ENCODE data around the gene TENM3. TPM values are rescaled to one million over a fixed set of nuclear protein-coding genes. Genes with fewer than 3 reads are reported as not detected.

TENM3 gene
- total RNA-seq, 1 donor from 2014 or later: not detected

- H3K4me3 Mint-ChIP-seq: no peak overlapping the region
- no peaks in the 10 kb centered on the region for H3K9me3 Mint-ChIP-seq
- intact Hi-C loops (cut with micrococcal nuclease): no loop called here
- no peak for DNase-seq (ENCODE audit: low spot score)
- H3K27me3 Mint-ChIP-seq (ENCODE audit: insufficient read depth): peaks cover 2% of the 10 kb centered on the region
- no peaks in the 10 kb centered on the region for H3K36me3 Mint-ChIP-seq (ENCODE audit: low read depth)
- no peak overlapping the region for H3K27ac Mint-ChIP-seq
- H3K4me1 Mint-ChIP-seq (ENCODE audit: low read depth): no peaks in the 10 kb centered on the region
Observed at GRCh38 chr4:182215148-182215547, 28.1 kb upstream of the TENM3 start.

GRCh38 chr4:182216005-182216404 lies 27.2 kb upstream of the TENM3 start:
- no peak overlapping the region for H3K27ac Mint-ChIP-seq

GRCh38 chr4:182219411-182220056 lies 23.7 kb upstream of the TENM3 start:
- DNase-seq (ENCODE audit: low spot score): no peak
- Mint-ChIP-seq H3K36me3 (ENCODE audit: low read depth) (no peaks in the 10 kb centered on the region), H3K27me3 (ENCODE audit: insufficient read depth) (no peaks in the 10 kb centered on the region), H3K4me3 (no peak overlapping the region), H3K4me1 (ENCODE audit: low read depth) (no peaks in the 10 kb centered on the region), H3K9me3 (no peaks in the 10 kb centered on the region), H3K27ac (no peak overlapping the region)
- intact Hi-C loops (cut with micrococcal nuclease): no loop called here

More at GRCh38 chr4:182216005-182216404, 27.2 kb upstream of the TENM3 start:
- Mint-ChIP-seq H3K4me1 (ENCODE audit: low read depth) (no peaks in the 10 kb centered on the region), H3K4me3 (no peak overlapping the region), H3K9me3 (no peaks in the 10 kb centered on the region), H3K27me3 (ENCODE audit: insufficient read depth) (peaks cover 2% of the 10 kb centered on the region), H3K36me3 (ENCODE audit: low read depth) (no peaks in the 10 kb centered on the region)
- intact Hi-C loops (cut with micrococcal nuclease): no loop called here
- DNase-seq (ENCODE audit: low spot score): no peak

GRCh38 chr4:182221987-182222386 lies 21.2 kb upstream of the TENM3 start:
- no peak for DNase-seq (ENCODE audit: low spot score)
- Mint-ChIP-seq H3K36me3 (ENCODE audit: low read depth) (no peaks in the 10 kb centered on the region), H3K27ac (no peak overlapping the region), H3K4me3 (no peak overlapping the region), H3K4me1 (ENCODE audit: low read depth) (no peaks in the 10 kb centered on the region), H3K9me3 (no peaks in the 10 kb centered on the region), H3K27me3 (ENCODE audit: insufficient read depth) (no peaks in the 10 kb centered on the region)
- intact Hi-C loops (cut with micrococcal nuclease): no loop called here

GRCh38 chr4:182222766-182223165 lies 20.4 kb upstream of the TENM3 start:
- intact Hi-C loops (cut with micrococcal nuclease): no loop called here
- H3K4me1 Mint-ChIP-seq (ENCODE audit: low read depth): no peaks in the 10 kb centered on the region
- no peaks in the 10 kb centered on the region for H3K36me3 Mint-ChIP-seq (ENCODE audit: low read depth)
- H3K27ac Mint-ChIP-seq: no peak overlapping the region
- no peaks in the 10 kb centered on the region for H3K27me3 Mint-ChIP-seq (ENCODE audit: insufficient read depth)
- no peak overlapping the region for H3K4me3 Mint-ChIP-seq
- no peaks in the 10 kb centered on the region for H3K9me3 Mint-ChIP-seq
- no peak for DNase-seq (ENCODE audit: low spot score)

- H3K9me3 Mint-ChIP-seq: no peaks in the 10 kb centered on the region
- no peak overlapping the region for H3K4me3 Mint-ChIP-seq
- intact Hi-C loops (cut with micrococcal nuclease): no loop called here
- no peaks in the 10 kb centered on the region for H3K36me3 Mint-ChIP-seq (ENCODE audit: low read depth)
- DNase-seq (ENCODE audit: low spot score): no peak
- H3K4me1 Mint-ChIP-seq (ENCODE audit: low read depth): no peaks in the 10 kb centered on the region
- no peak overlapping the region for H3K27ac Mint-ChIP-seq
- H3K27me3 Mint-ChIP-seq (ENCODE audit: insufficient read depth): no peaks in the 10 kb centered on the region
Observed at GRCh38 chr4:182223708-182224107, 19.5 kb upstream of the TENM3 start.

GRCh38 chr4:182224192-182224850 lies 18.9 kb upstream of the TENM3 start:
- Mint-ChIP-seq H3K27me3 (ENCODE audit: insufficient read depth) (no peaks in the 10 kb centered on the region), H3K36me3 (ENCODE audit: low read depth) (no peaks in the 10 kb centered on the region), H3K4me3 (no peak overlapping the region), H3K27ac (no peak overlapping the region), H3K4me1 (ENCODE audit: low read depth) (no peaks in the 10 kb centered on the region), H3K9me3 (no peaks in the 10 kb centered on the region)
- intact Hi-C loops (cut with micrococcal nuclease): no loop called here
- DNase-seq (ENCODE audit: low spot score): no peak

- Mint-ChIP-seq H3K27ac (no peak overlapping the region), H3K36me3 (ENCODE audit: low read depth) (no peaks in the 10 kb centered on the region), H3K4me3 (no peak overlapping the region), H3K9me3 (no peaks in the 10 kb centered on the region), H3K27me3 (ENCODE audit: insufficient read depth) (no peaks in the 10 kb centered on the region), H3K4me1 (ENCODE audit: low read depth) (no peaks in the 10 kb centered on the region)
- DNase-seq (ENCODE audit: low spot score): no peak
- intact Hi-C loops (cut with micrococcal nuclease): no loop called here
Observed at GRCh38 chr4:182225257-182225852, 17.8 kb upstream of the TENM3 start.

GRCh38 chr4:182227611-182228010 lies 15.6 kb upstream of the TENM3 start:
- intact Hi-C loops (cut with micrococcal nuclease): no loop called here
- Mint-ChIP-seq H3K9me3 (no peaks in the 10 kb centered on the region), H3K4me1 (ENCODE audit: low read depth) (no peaks in the 10 kb centered on the region), H3K27me3 (ENCODE audit: insufficient read depth) (no peaks in the 10 kb centered on the region), H3K36me3 (ENCODE audit: low read depth) (no peaks in the 10 kb centered on the region), H3K4me3 (no peak overlapping the region), H3K27ac (no peak overlapping the region)
- DNase-seq (ENCODE audit: low spot score): no peak

GRCh38 chr4:182228991-182229577 lies 14.1 kb upstream of the TENM3 start:
- no peak for DNase-seq (ENCODE audit: low spot score)
- no peak overlapping the region for H3K27ac Mint-ChIP-seq
- no peak overlapping the region for H3K4me3 Mint-ChIP-seq
- H3K9me3 Mint-ChIP-seq: no peaks in the 10 kb centered on the region
- no peaks in the 10 kb centered on the region for H3K27me3 Mint-ChIP-seq (ENCODE audit: insufficient read depth)
- H3K4me1 Mint-ChIP-seq (ENCODE audit: low read depth): no peaks in the 10 kb centered on the region
- intact Hi-C loops (cut with micrococcal nuclease): no loop called here
- H3K36me3 Mint-ChIP-seq (ENCODE audit: low read depth): no peaks in the 10 kb centered on the region

- no peaks in the 10 kb centered on the region for H3K36me3 Mint-ChIP-seq (ENCODE audit: low read depth)
- no peak for DNase-seq (ENCODE audit: low spot score)
- H3K4me1 Mint-ChIP-seq (ENCODE audit: low read depth): no peaks in the 10 kb centered on the region
- H3K4me3 Mint-ChIP-seq: no peak overlapping the region
- no peaks in the 10 kb centered on the region for H3K27me3 Mint-ChIP-seq (ENCODE audit: insufficient read depth)
- no peaks in the 10 kb centered on the region for H3K9me3 Mint-ChIP-seq
- H3K27ac Mint-ChIP-seq: no peak overlapping the region
- intact Hi-C loops (cut with micrococcal nuclease): no loop called here
Observed at GRCh38 chr4:182230256-182230655, 12.9 kb upstream of the TENM3 start.

- H3K36me3 Mint-ChIP-seq (ENCODE audit: low read depth): no peaks in the 10 kb centered on the region
- DNase-seq (ENCODE audit: low spot score): no peak
- H3K4me3 Mint-ChIP-seq: no peak overlapping the region
- H3K27ac Mint-ChIP-seq: no peak overlapping the region
- intact Hi-C loops (cut with micrococcal nuclease): no loop called here
- no peaks in the 10 kb centered on the region for H3K27me3 Mint-ChIP-seq (ENCODE audit: insufficient read depth)
- H3K9me3 Mint-ChIP-seq: no peaks in the 10 kb centered on the region
- H3K4me1 Mint-ChIP-seq (ENCODE audit: low read depth): no peaks in the 10 kb centered on the region
Observed at GRCh38 chr4:182231080-182231479, 12.1 kb upstream of the TENM3 start.

GRCh38 chr4:182231496-182231895 lies 11.7 kb upstream of the TENM3 start:
- intact Hi-C loops (cut with micrococcal nuclease): no loop called here
- Mint-ChIP-seq H3K9me3 (no peaks in the 10 kb centered on the region), H3K4me1 (ENCODE audit: low read depth) (no peaks in the 10 kb centered on the region), H3K27me3 (ENCODE audit: insufficient read depth) (no peaks in the 10 kb centered on the region), H3K27ac (no peak overlapping the region), H3K36me3 (ENCODE audit: low read depth) (no peaks in the 10 kb centered on the region), H3K4me3 (no peak overlapping the region)
- DNase-seq (ENCODE audit: low spot score): no peak
